ENCODE results near the gene ZNF491. TPM values are rescaled to one million over a fixed set of nuclear protein-coding genes. Genes with fewer than 3 reads are reported as not detected.

Gene ZNF491
- total RNA-seq, 1 donor from 2014 or later = 1.7 TPM

DNA sequence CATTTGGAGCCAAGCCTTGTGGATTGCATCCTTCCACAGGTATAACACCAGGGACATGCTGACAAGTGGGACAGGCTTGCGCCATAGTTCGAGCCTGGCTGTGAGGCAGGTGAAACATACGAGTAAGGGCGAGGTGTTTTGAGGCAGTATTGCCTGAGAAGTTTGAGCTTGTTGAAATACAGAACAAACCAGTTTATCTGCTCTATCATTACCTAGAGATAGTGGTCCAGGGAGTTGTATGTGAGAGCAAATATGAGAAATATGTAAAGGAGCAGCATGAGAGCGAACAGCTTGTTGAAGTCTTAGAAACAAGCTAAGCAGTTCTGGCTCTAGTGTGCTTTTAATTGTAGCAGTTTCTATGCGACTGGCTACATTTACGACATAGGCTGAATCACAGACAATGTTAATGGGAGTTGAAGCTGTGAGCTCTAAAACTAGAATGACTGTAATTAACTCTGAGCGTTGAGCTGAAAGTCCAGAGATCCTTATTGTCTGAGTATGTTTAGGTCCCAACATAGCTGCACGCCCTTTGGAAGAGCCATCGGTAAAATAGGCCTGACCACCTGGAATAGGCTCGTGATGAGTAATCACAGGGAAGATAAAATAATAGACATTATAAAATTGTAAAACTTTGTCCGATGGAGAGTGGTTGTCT lies 58.4 kb downstream of the ZNF491 start:
- ChIA-PET CTCF (no interaction called here), POLR2A (interaction anchor here (0.6 kb wide), 1 partner anchor 637 kb away, joined by 5 read pairs; no protein-coding TSS in a partner anchor)
- TF ChIP-seq, protein P1, sequence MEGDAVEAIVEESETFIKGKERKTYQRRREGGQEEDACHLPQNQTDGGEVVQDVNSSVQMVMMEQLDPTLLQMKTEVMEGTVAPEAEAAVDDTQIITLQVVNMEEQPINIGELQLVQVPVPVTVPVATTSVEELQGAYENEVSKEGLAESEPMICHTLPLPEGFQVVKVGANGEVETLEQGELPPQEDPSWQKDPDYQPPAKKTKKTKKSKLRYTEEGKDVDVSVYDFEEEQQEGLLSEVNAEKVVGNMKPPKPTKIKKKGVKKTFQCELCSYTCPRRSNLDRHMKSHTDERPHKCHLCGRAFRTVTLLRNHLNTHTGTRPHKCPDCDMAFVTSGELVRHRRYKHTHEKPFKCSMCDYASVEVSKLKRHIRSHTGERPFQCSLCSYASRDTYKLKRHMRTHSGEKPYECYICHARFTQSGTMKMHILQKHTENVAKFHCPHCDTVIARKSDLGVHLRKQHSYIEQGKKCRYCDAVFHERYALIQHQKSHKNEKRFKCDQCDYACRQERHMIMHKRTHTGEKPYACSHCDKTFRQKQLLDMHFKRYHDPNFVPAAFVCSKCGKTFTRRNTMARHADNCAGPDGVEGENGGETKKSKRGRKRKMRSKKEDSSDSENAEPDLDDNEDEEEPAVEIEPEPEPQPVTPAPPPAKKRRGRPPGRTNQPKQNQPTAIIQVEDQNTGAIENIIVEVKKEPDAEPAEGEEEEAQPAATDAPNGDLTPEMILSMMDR (IDR thresholded peaks at IDR 0.05) = no peak
- no peak overlapping the region for H3K4me3 Mint-ChIP-seq
- H3K27ac Mint-ChIP-seq = no peak overlapping the region
- H3K9me3 Mint-ChIP-seq = peaks cover 2% of the 10 kb centered on the region
- DNase-seq (no peak), ATAC-seq (ENCODE audit: low read depth) (no peak)
- no peaks in the 10 kb centered on the region for H3K27me3 Mint-ChIP-seq
- H3K36me3 Mint-ChIP-seq (ENCODE audit: low read depth) = peaks cover 69% of the 10 kb centered on the region
- intact Hi-C loops (cut with micrococcal nuclease) = no loop called here
- H3K4me1 Mint-ChIP-seq = peaks cover 4% of the 10 kb centered on the region

Other genes starting within 250 kb of the ZNF491 start
- gene ELOF1, start 239.3 kb upstream of the ZNF491 start, total RNA-seq = 61.7 and 66.1 TPM in 2 replicates
- 47.6 and 50.9 TPM in 2 replicates for gene ACP5, start 220.9 kb upstream of the ZNF491 start, total RNA-seq
- gene ZNF627, start 201.0 kb upstream of the ZNF491 start, total RNA-seq = 17.0 and 17.6 TPM in 2 replicates
- 2.6 and 3.0 TPM in 2 replicates for gene ZNF823, start 59.6 kb upstream of the ZNF491 start, total RNA-seq
- 23.3 and 23.9 TPM in 2 replicates for gene ZNF441, start 31.5 kb upstream of the ZNF491 start, total RNA-seq
- gene ZNF440, start 15.8 kb downstream of the ZNF491 start, total RNA-seq = 17.7 and 18.5 TPM in 2 replicates
- 19.9 and 22.8 TPM in 2 replicates for gene ZNF439, start 50.2 kb downstream of the ZNF491 start, total RNA-seq
- 2.1 and 2.3 TPM in 2 replicates for gene ZNF69, start 89.3 kb downstream of the ZNF491 start, total RNA-seq
- gene ZNF700, start 126.6 kb downstream of the ZNF491 start, total RNA-seq = 24.5 and 33.1 TPM in 2 replicates
- gene ZNF763, start 166.5 kb downstream of the ZNF491 start, total RNA-seq = 9.8 and 10.0 TPM in 2 replicates
- gene ZNF433, start 237.2 kb downstream of the ZNF491 start, total RNA-seq = 6.9 and 8.6 TPM in 2 replicates